Karpas-422 (cell line): ENCODE results near the gene SCT. TPM values are rescaled to one million over a fixed set of nuclear protein-coding genes. Genes with fewer than 3 reads are reported as not detected.

Experiments
- DNase-seq: peaks from one replicate; pipeline ENCODE4 v3.0.0-alpha.2; 2015
- H2AFZ ChIP-seq: fragments of 200-600 bp; sonication (generic); 2 replicates; pipeline ENCODE4 v1.6.1; 2014; ENCODE audit warnings: antibody characterized with exemption, low read length, mixed read lengths
- H3K27ac ChIP-seq: fragments of 200-600 bp; sonication (generic); 2 replicates; pipeline ENCODE4 v1.5.1; 2014; ENCODE audit warnings: mild to moderate bottlenecking, low read length, moderate library complexity
- H3K27me3 ChIP-seq: fragments of 200-600 bp; sonication (generic); 2 replicates; pipeline ENCODE4 v1.6.1; 2014; ENCODE audit warnings: low read length, mixed read lengths
- H3K36me3 ChIP-seq: fragments of 200-600 bp; sonication (generic); 2 replicates; pipeline ENCODE4 v1.6.1; 2014; ENCODE audit warnings: low read length, mixed read lengths; ENCODE audit not compliant: insufficient read depth
- H3K4me1 ChIP-seq: fragments of 200-600 bp; sonication (generic); 2 replicates; pipeline ENCODE4 v1.6.1; 2014; ENCODE audit warnings: mild to moderate bottlenecking, low read length, mixed read lengths
- H3K4me2 ChIP-seq: fragments of 200-600 bp; sonication (generic); 2 replicates; pipeline ENCODE4 v1.6.1; 2014; ENCODE audit warnings: low read length, low read depth, mild to moderate bottlenecking; ENCODE audit not compliant: poor library complexity, severe bottlenecking
- H3K4me3 ChIP-seq: fragments of 200-600 bp; sonication (generic); 2 replicates; pipeline ENCODE4 v1.5.1; 2014; ENCODE audit warnings: mild to moderate bottlenecking, antibody characterized with exemption, low read length, mixed read lengths
- H3K79me2 ChIP-seq: fragments of 200-600 bp; sonication (generic); 2 replicates; pipeline ENCODE4 v1.6.1; 2014; ENCODE audit warnings: mild to moderate bottlenecking, low read length, mixed read lengths
- H3K9ac ChIP-seq: fragments of 200-600 bp; sonication (generic); 2 replicates; pipeline ENCODE4 v1.6.0; 2014; ENCODE audit warnings: low read length
- H3K9me2 ChIP-seq: fragments of 200-600 bp; sonication (generic), shearing (Covaris generic); replicated peaks from 2 replicates; pipeline ENCODE4 v1.6.0; 2014; ENCODE audit warnings: mild to moderate bottlenecking, low read length, moderate library complexity; ENCODE audit not compliant: insufficient read depth
- H3K9me3 ChIP-seq: fragments of 300-700, 200-600 bp; sonication (generic); 2 replicates; pipeline ENCODE4 v1.6.1; 2014; ENCODE audit warnings: low read length, mixed read lengths
- H4K20me1 ChIP-seq: fragments of 200-600 bp; sonication (generic); 2 replicates; pipeline ENCODE4 v1.6.1; 2014; ENCODE audit warnings: mild to moderate bottlenecking, antibody characterized with exemption, low read length, low read depth; ENCODE audit not compliant: insufficient read depth
- total RNA-seq: library from RNA; depleted of rRNA; stranded (reverse); fragments of >200 nt; shearing (Covaris generic); gene quantifications from 2 replicates; pipeline ENCODE4 v1.2.3, GENCODE V29; 2014; ENCODE audit warnings: low replicate concordance

Gene SCT
- total RNA-seq, 1 experiment from 2014 or later: not detected

GRCh38 chr11:612201-612960 is 14.6 kb downstream of the SCT start:
- peaks cover 27% of the 10 kb centered on the region; the same call in 1 of the 2 replicates for H4K20me1 ChIP-seq
- peaks cover 7% of the 10 kb centered on the region; the same call in 1 of the 2 replicates for H3K79me2 ChIP-seq
- no peaks in the 10 kb centered on the region; the same call in 1 of the 2 replicates for H3K36me3 ChIP-seq

DNA sequence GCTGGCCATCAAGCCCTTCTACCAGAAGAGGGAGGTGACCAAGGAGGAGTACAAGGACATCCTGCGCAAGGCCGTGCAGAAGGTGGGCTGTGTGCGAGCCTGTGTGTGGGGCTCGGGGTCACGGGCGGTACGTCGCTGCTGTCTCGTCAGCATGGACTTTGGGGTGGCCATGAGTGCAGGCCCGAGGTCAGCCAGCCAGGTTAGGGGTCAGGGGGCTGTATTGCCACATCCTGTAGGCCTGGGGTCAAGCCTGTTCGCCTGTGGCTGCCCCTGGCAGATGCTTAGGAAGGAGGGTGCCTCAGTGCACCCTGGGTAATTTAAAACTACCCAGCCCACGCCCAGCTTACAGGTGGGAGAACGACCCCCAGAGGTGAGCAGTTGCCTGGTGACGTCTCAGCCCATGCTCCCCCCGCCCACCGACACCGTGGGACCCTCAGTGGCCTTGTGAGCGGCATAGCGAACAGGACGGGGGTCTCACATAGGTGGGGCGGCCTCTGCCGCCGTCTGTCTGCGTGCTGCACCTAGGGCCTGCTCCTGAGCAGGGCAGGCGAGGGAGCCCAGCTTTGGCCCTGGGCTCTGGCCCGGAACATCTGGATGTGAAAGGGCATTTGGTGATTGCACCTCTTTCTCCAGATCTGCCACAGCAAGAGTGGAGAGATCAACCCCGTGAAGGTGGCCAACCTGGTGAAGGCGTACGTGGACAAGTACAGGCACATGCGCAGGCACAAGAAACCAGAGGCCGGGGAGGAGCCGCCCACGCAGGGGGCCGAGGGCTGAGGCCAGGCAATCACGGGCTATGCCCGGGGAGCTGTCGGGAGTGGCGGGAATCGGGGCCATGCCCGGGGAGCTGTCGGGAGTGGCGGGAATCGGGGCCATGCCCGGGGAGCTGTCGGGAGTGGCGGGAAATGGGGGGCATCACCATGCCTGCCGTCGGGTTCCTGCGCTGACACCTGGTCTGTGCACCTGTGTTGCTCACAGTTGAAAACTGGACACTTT is 15.7 kb downstream of the SCT start:
- Histone ChIP-seq H3K9me2 (no peaks in the 10 kb centered on the region), H3K4me3 (no peak overlapping the region), H3K4me2 (no peak overlapping the region), H2AFZ (no peak overlapping the region), H3K36me3 (no peaks in the 10 kb centered on the region; the same call in 1 of the 2 replicates), H3K27ac (no peak overlapping the region), H3K9ac (no peak overlapping the region), H4K20me1 (peaks cover 27% of the 10 kb centered on the region; the same call in 1 of the 2 replicates), H3K27me3 (no peaks in the 10 kb centered on the region), H3K9me3 (no peaks in the 10 kb centered on the region), H3K4me1 (peaks cover 23% of the 10 kb centered on the region), H3K79me2 (no peaks in the 10 kb centered on the region)
- DNase-seq: no peak

More at GRCh38 chr11:612201-612960, 14.6 kb downstream of the SCT start:
- no peak overlapping the region for H3K27ac ChIP-seq
- DNase-seq: peak; percentile 74
- H3K4me1 ChIP-seq: peaks cover 27% of the 10 kb centered on the region
- H3K4me3 ChIP-seq: no peak overlapping the region
- no peak overlapping the region for H3K9ac ChIP-seq
- H3K27me3 ChIP-seq: no peaks in the 10 kb centered on the region
- no peaks in the 10 kb centered on the region for H3K9me2 ChIP-seq
- H3K4me2 ChIP-seq: no peak overlapping the region
- H2AFZ ChIP-seq: no peak overlapping the region
- no peaks in the 10 kb centered on the region for H3K9me3 ChIP-seq

DNA sequence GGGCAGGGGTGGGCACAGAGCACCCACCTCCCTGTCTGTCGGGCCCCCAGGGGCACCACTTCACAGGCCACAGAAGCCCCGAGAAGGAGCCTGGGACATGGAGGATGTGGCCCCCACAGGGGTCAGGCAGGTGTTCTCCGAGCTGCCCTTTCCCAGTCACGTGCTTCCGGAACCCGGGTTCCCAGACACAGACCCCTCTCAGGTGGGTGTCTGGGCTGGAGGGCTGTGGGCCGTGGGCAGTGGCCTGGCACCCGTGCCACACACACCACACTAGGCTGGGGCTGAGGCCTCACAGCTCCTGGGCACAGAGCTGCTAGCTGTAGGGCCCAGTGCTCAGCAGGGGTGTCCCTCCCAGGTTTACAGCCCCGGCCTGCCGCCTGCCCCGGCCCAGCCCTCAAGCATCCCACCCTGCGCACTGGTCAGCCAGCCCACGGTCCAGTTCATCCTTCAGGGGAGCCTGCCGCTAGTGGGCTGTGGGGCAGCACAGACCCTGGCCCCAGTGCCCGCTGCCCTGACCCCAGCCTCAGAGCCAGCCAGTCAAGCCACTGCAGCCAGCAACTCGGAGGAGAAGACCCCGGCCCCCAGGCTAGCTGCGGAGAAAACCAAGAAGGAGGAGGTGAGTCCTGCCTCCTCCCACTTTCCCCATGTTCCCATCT is 16.7 kb downstream of the SCT start:
- Histone ChIP-seq H3K9me3 (no peaks in the 10 kb centered on the region), H4K20me1 (peaks cover 25% of the 10 kb centered on the region; the same call in 1 of the 2 replicates), H3K4me2 (no peak overlapping the region), H3K4me1 (peaks cover 17% of the 10 kb centered on the region), H3K36me3 (peaks cover under 1% of the 10 kb centered on the region; the same call in 1 of the 2 replicates), H3K9ac (no peak overlapping the region), H2AFZ (no peak overlapping the region), H3K9me2 (no peaks in the 10 kb centered on the region), H3K27ac (no peak overlapping the region), H3K4me3 (no peak overlapping the region), H3K79me2 (no peaks in the 10 kb centered on the region), H3K27me3 (no peaks in the 10 kb centered on the region)
- no peak for DNase-seq

- H3K9ac ChIP-seq: no peak overlapping the region
- no peak overlapping the region for H3K4me2 ChIP-seq
- H3K9me3 ChIP-seq: no peaks in the 10 kb centered on the region
- DNase-seq: no peak
- peaks cover 20% of the 10 kb centered on the region; the same call in 1 of the 2 replicates for H4K20me1 ChIP-seq
- H3K4me1 ChIP-seq: peaks cover 8% of the 10 kb centered on the region
- H3K36me3 ChIP-seq: peaks cover 6% of the 10 kb centered on the region; the same call in 1 of the 2 replicates
- H3K9me2 ChIP-seq: no peaks in the 10 kb centered on the region
- H2AFZ ChIP-seq: no peak overlapping the region
- no peaks in the 10 kb centered on the region for H3K79me2 ChIP-seq
- no peak overlapping the region for H3K4me3 ChIP-seq
- no peak overlapping the region for H3K27ac ChIP-seq
- H3K27me3 ChIP-seq: no peaks in the 10 kb centered on the region
These were observed 17.6 kb downstream of the SCT start for GRCh38 chr11:609341-609811.

DNA sequence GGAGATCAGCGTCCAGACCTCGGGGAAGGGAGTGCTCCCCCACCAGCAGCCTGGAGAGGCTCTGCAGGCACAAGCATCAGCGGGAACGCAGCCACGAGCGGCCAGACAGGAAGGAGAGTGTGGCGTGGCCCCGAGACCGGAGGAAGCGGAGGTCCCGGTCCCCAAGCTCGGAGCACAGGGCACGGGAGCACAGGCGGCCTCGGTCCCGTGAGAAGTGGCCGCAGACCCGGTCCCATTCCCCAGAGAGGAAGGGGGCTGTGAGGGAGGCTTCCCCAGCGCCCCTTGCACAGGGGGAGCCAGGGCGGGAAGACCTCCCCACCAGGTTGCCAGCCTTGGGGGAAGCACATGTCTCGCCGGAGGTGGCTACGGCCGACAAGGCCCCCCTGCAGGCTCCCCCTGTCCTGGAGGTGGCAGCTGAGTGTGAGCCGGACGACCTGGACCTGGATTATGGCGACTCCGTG is 18.2 kb downstream of the SCT start:
- Histone ChIP-seq H3K27ac (no peak overlapping the region), H3K27me3 (no peaks in the 10 kb centered on the region), H4K20me1 (peaks cover 16% of the 10 kb centered on the region; the same call in 1 of the 2 replicates), H3K4me1 (peaks cover 3% of the 10 kb centered on the region), H3K36me3 (peaks cover 6% of the 10 kb centered on the region; the same call in 1 of the 2 replicates), H3K4me3 (no peak overlapping the region), H3K9me2 (no peaks in the 10 kb centered on the region), H2AFZ (no peak overlapping the region), H3K4me2 (no peak overlapping the region), H3K79me2 (no peaks in the 10 kb centered on the region), H3K9ac (no peak overlapping the region), H3K9me3 (no peaks in the 10 kb centered on the region)
- no peak for DNase-seq

- no peak overlapping the region for H3K4me2 ChIP-seq
- peaks cover 11% of the 10 kb centered on the region; the same call in 1 of the 2 replicates for H4K20me1 ChIP-seq
- H3K9ac ChIP-seq: no peak overlapping the region
- no peak overlapping the region for H2AFZ ChIP-seq
- H3K27ac ChIP-seq: no peak overlapping the region
- no peak overlapping the region for H3K4me3 ChIP-seq
- no peaks in the 10 kb centered on the region for H3K4me1 ChIP-seq
- H3K36me3 ChIP-seq: peaks cover 6% of the 10 kb centered on the region; the same call in 1 of the 2 replicates
- no peaks in the 10 kb centered on the region for H3K9me2 ChIP-seq
- no peaks in the 10 kb centered on the region for H3K79me2 ChIP-seq
- no peaks in the 10 kb centered on the region for H3K27me3 ChIP-seq
- no peak for DNase-seq
- no peaks in the 10 kb centered on the region for H3K9me3 ChIP-seq
These were observed 18.9 kb downstream of the SCT start for GRCh38 chr11:607971-608659.

GRCh38 chr11:607020-607780 is 19.8 kb downstream of the SCT start:
- Histone ChIP-seq H3K9me2 (no peaks in the 10 kb centered on the region), H3K4me3 (no peak overlapping the region), H3K79me2 (no peaks in the 10 kb centered on the region), H2AFZ (no peak overlapping the region), H3K27ac (no peak overlapping the region), H3K27me3 (no peaks in the 10 kb centered on the region), H3K4me2 (no peak overlapping the region), H3K9me3 (no peaks in the 10 kb centered on the region), H4K20me1 (peaks cover 4% of the 10 kb centered on the region; the same call in 1 of the 2 replicates), H3K9ac (no peak overlapping the region), H3K36me3 (peaks cover 6% of the 10 kb centered on the region; the same call in 1 of the 2 replicates), H3K4me1 (no peaks in the 10 kb centered on the region)
- DNase-seq: no peak
